PC-9 (cell line): ENCODE measurements around the gene SNX25.

ENCODE experiments used
- EZH2 ChIP-seq: fragments of 200-600 bp; sonication (generic); IDR thresholded peaks from 2 replicates; pipeline ENCODE4 v1.8.0; 2017; ENCODE audit warnings: antibody characterized with exemption, low read depth
- TF ChIP-seq, protein P1 (sequence below): fragments of 200-600 bp; sonication (generic); conservative IDR thresholded peaks from 2 replicates; pipeline ENCODE4 v1.6.1; 2017; ENCODE audit warnings: mixed run types, antibody characterized with exemption, mild to moderate bottlenecking, moderate library complexity

DNA sequence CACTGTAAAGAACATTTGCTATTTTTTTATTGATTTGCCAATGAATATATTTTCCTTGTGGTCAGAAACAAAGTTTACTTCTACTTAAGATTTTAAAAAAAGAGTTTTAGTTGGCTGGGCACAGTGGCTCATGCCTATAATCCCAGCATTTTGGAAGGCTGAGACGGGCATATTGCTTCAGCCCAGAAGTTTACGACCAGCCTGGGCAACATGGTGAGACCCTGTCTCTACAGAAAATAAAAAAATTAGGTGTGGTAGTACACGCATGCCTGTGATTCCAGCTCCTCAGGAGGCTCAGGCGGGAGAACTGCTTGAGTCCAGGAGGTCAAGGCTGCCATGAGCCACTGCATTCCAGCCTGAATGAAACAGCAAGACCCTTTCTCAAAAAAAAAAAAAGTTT, 149.6 kb downstream of the SNX25 start:
- TF ChIP-seq, protein P1, sequence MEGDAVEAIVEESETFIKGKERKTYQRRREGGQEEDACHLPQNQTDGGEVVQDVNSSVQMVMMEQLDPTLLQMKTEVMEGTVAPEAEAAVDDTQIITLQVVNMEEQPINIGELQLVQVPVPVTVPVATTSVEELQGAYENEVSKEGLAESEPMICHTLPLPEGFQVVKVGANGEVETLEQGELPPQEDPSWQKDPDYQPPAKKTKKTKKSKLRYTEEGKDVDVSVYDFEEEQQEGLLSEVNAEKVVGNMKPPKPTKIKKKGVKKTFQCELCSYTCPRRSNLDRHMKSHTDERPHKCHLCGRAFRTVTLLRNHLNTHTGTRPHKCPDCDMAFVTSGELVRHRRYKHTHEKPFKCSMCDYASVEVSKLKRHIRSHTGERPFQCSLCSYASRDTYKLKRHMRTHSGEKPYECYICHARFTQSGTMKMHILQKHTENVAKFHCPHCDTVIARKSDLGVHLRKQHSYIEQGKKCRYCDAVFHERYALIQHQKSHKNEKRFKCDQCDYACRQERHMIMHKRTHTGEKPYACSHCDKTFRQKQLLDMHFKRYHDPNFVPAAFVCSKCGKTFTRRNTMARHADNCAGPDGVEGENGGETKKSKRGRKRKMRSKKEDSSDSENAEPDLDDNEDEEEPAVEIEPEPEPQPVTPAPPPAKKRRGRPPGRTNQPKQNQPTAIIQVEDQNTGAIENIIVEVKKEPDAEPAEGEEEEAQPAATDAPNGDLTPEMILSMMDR = no peak
- TF ChIP-seq EZH2 = no peak
